IMR-90 (cell line): Measurements from ENCODE around the gene SLC22A25. TPM values are rescaled to one million over a fixed set of nuclear protein-coding genes. Genes with fewer than 3 reads are reported as not detected.

ENCODE experiments used
- ATAC-seq: fragments of 200-7000 bp; cut with Tn5 transposase; 2 replicates; pipeline ENCODE4 v1.9.1; 2020; ENCODE audit warnings: low read depth, mild to moderate bottlenecking, moderate library complexity
- BruUV-seq: library from RNA; stranded (reverse); fragments of 400-500 nt; replicated peaks from 2 replicates; lab custom pipeline; 2021; lab: Mats Ljungman, UMichigan
- CTCF ChIA-PET: fragments of 300-600 bp; formaldehyde crosslinking; extraction: SDS; loops from one replicate; lab custom pipeline; 2021; ENCODE audit warnings: antibody characterized with exemption; lab: Yijun Ruan, JAX
- POLR2A ChIA-PET: fragments of 300-600 bp; sonication (Branson Sonifier 250); formaldehyde crosslinking; loops from one replicate; lab custom pipeline; 2022; ENCODE audit warnings: antibody characterized with exemption; ENCODE audit not compliant: unreplicated experiment; lab: Charles Lee
- DNase-seq: peaks from one replicate; pipeline ENCODE4 v3.0.0; 2013
- H2AFZ ChIP-seq: replicated peaks from 2 replicates; pipeline ENCODE3; 2013; ENCODE audit warnings: low read length, mild to moderate bottlenecking; ENCODE audit not compliant: poor library complexity
- H2AK5ac ChIP-seq: 2 replicates; pipeline ENCODE4 v1.6.1; 2013; ENCODE audit warnings: low read depth, low read length, inconsistent platforms
- H2AK9ac ChIP-seq: replicated peaks from 2 replicates; pipeline ENCODE3; 2013; ENCODE audit warnings: mild to moderate bottlenecking, low read depth, low read length, moderate library complexity; ENCODE audit not compliant: poor library complexity
- H2BK120ac ChIP-seq: 2 replicates; pipeline ENCODE4 v1.6.1; 2013; ENCODE audit warnings: low read depth, low read length, inconsistent platforms
- H2BK15ac ChIP-seq: 3 replicates; pipeline ENCODE4 v1.6.1; 2013; ENCODE audit warnings: low read depth, low read length, inconsistent platforms
- H2BK20ac ChIP-seq: 2 replicates; pipeline ENCODE4 v1.6.1; 2013; ENCODE audit warnings: low read depth, mild to moderate bottlenecking, inconsistent platforms, low read length, moderate library complexity
- H2BK5ac ChIP-seq: 2 replicates; pipeline ENCODE4 v1.6.1; 2013; ENCODE audit warnings: mild to moderate bottlenecking, low read depth, low read length, inconsistent platforms; ENCODE audit not compliant: poor library complexity, severe bottlenecking
- H3K14ac ChIP-seq: replicated peaks from 2 replicates; pipeline ENCODE4 v1.6.1; 2013; ENCODE audit warnings: low read depth, low read length, inconsistent platforms
- H3K18ac ChIP-seq: 2 replicates; pipeline ENCODE4 v1.6.1; 2013; ENCODE audit warnings: low read depth, low read length, control low read depth
- H3K23ac ChIP-seq: 2 replicates; pipeline ENCODE4 v1.6.1; 2013; ENCODE audit warnings: low read depth, low read length, inconsistent platforms
- H3K27ac ChIP-seq: 2 replicates; pipeline ENCODE4 v1.5.1; 2013; ENCODE audit warnings: mild to moderate bottlenecking, control low read depth, low read length; ENCODE audit not compliant: insufficient read depth
- H3K27me3 ChIP-seq: 2 replicates; pipeline ENCODE4 v1.6.1; 2013; ENCODE audit warnings: low read length; ENCODE audit not compliant: control insufficient read depth, insufficient read depth
- H3K36me3 ChIP-seq: 2 replicates; pipeline ENCODE4 v1.6.1; 2013; ENCODE audit warnings: low read length, mixed read lengths; ENCODE audit not compliant: control insufficient read depth, insufficient read depth
- H3K4ac ChIP-seq: 2 replicates; pipeline ENCODE4 v1.6.1; 2013; ENCODE audit warnings: low read depth, low read length, inconsistent platforms
- H3K4me1 ChIP-seq: 2 replicates; pipeline ENCODE4 v1.6.1; 2013; ENCODE audit warnings: low read length, mixed read lengths; ENCODE audit not compliant: control insufficient read depth, insufficient read depth
- H3K4me2 ChIP-seq: 2 replicates; pipeline ENCODE4 v1.6.1; 2013; ENCODE audit warnings: low read depth, mild to moderate bottlenecking, control low read depth, low read length, moderate library complexity
- H3K4me3 ChIP-seq: 2 replicates; pipeline ENCODE4 v1.5.1; 2013; ENCODE audit warnings: low read depth, mild to moderate bottlenecking, control low read depth, low read length, moderate library complexity; ENCODE audit not compliant: insufficient read depth
- H3K56ac ChIP-seq: 2 replicates; pipeline ENCODE4 v1.6.1; 2013; ENCODE audit warnings: low read length, inconsistent platforms; ENCODE audit not compliant: insufficient read depth; ENCODE audit errors: extremely low read depth
- H3K79me1 ChIP-seq, 2 experiments: 2 replicates each; pipeline ENCODE4 v1.6.1; 2013; ENCODE audit warnings: low read length in 2 of 2, inconsistent platforms in 1 of 2, low read depth in 1 of 2
- H3K9ac ChIP-seq: 2 replicates; pipeline ENCODE4 v1.6.1; 2013; ENCODE audit warnings: low read depth, low read length, control low read depth
- H3K9me1 ChIP-seq: 2 replicates; pipeline ENCODE4 v1.6.1; 2013; ENCODE audit warnings: low read length, inconsistent platforms; ENCODE audit not compliant: insufficient read depth
- H3K9me3 ChIP-seq: 2 replicates; pipeline ENCODE4 v1.6.1; 2013; ENCODE audit warnings: low read length; ENCODE audit not compliant: control insufficient read depth, insufficient read depth
- H4K20me1 ChIP-seq: 2 replicates; pipeline ENCODE4 v1.6.1; 2013; ENCODE audit warnings: low read length, inconsistent platforms; ENCODE audit not compliant: insufficient read depth
- H4K5ac ChIP-seq: 2 replicates; pipeline ENCODE4 v1.6.1; 2013; ENCODE audit warnings: mild to moderate bottlenecking, low read depth, low read length, control low read depth
- H4K8ac ChIP-seq, 2 experiments: 2 replicates each; pipeline ENCODE4 v1.6.1; 2013; ENCODE audit warnings: low read depth in 2 of 2, low read length in 2 of 2, control low read depth in 1 of 2, inconsistent platforms in 1 of 2
- H4K91ac ChIP-seq: 2 replicates; pipeline ENCODE4 v1.6.1; 2013; ENCODE audit warnings: low read depth, low read length, inconsistent platforms; ENCODE audit not compliant: insufficient read depth
- BHLHE40 ChIP-seq: fragments of 150-350 bp; IDR thresholded peaks from 2 replicates; pipeline ENCODE4 v1.6.1; 2016; ENCODE audit warnings: mild to moderate bottlenecking, low read depth, low read length
- CEBPB ChIP-seq: IDR thresholded peaks from 2 replicates; pipeline ENCODE4 v1.6.1; 2012; ENCODE audit warnings: low read depth, low read length, improper control_type of control experiment
- CHD1 ChIP-seq: IDR thresholded peaks from 2 replicates; pipeline ENCODE4 v1.6.1; 2012; ENCODE audit warnings: low read depth, low read length, improper control_type of control experiment
- CTCF ChIP-seq: conservative IDR thresholded peaks from 2 replicates; pipeline ENCODE4 v1.5.1; 2012; ENCODE audit warnings: mild to moderate bottlenecking, low read depth, low read length, improper control_type of control experiment
- ELK1 ChIP-seq: fragments of 150-350 bp; IDR thresholded peaks from 2 replicates; pipeline ENCODE4 v1.6.1; 2016; ENCODE audit warnings: low read depth, mild to moderate bottlenecking, low read length, moderate library complexity, borderline replicate concordance
- FOS ChIP-seq: fragments of 150-350 bp; IDR thresholded peaks from 2 replicates; pipeline ENCODE4 v1.6.1; 2016; ENCODE audit warnings: low read depth, low read length
- MAFK ChIP-seq: IDR thresholded peaks from 2 replicates; pipeline ENCODE4 v1.6.1; 2012; ENCODE audit warnings: low read depth, low read length, improper control_type of control experiment
- MAZ ChIP-seq: IDR thresholded peaks from 2 replicates; pipeline ENCODE4 v1.6.1; 2012; ENCODE audit warnings: low read depth, mild to moderate bottlenecking, low read length, improper control_type of control experiment, moderate library complexity, borderline replicate concordance
- MXI1 ChIP-seq: IDR thresholded peaks from 2 replicates; pipeline ENCODE4 v1.6.1; 2012; ENCODE audit warnings: low read depth, mild to moderate bottlenecking, low read length, moderate library complexity, borderline replicate concordance
- NFE2L2 ChIP-seq: fragments of 150-350 bp; IDR thresholded peaks from 2 replicates; pipeline ENCODE4 v1.6.1; 2016; ENCODE audit warnings: low read depth, mild to moderate bottlenecking, low read length
- POLR2A ChIP-seq: IDR thresholded peaks from 2 replicates; pipeline ENCODE4 v1.6.1; 2012; ENCODE audit warnings: mild to moderate bottlenecking, low read depth, low read length
- RAD21 ChIP-seq: IDR thresholded peaks from 2 replicates; pipeline ENCODE4 v1.6.1; 2012; ENCODE audit warnings: low read length, improper control_type of control experiment
- RCOR1 ChIP-seq: IDR thresholded peaks from 2 replicates; pipeline ENCODE4 v1.6.1; 2012; ENCODE audit warnings: mild to moderate bottlenecking, low read length, improper control_type of control experiment; ENCODE audit not compliant: insufficient replicate concordance
- RFX5 ChIP-seq: IDR thresholded peaks from 2 replicates; pipeline ENCODE4 v1.8.0; 2012; ENCODE audit warnings: low read depth, mild to moderate bottlenecking, low read length, moderate library complexity
- SMC3 ChIP-seq: fragments of 150-350 bp; IDR thresholded peaks from 2 replicates; pipeline ENCODE4 v1.6.1; 2016; ENCODE audit warnings: low read depth, mild to moderate bottlenecking, antibody characterized with exemption, low read length, moderate library complexity
- USF2 ChIP-seq: fragments of 150-350 bp; IDR thresholded peaks from 2 replicates; pipeline ENCODE4 v1.6.1; 2017; ENCODE audit warnings: mild to moderate bottlenecking, antibody characterized with exemption, low read length, low read depth
- WGBS, 2 experiments: methylation state at CpG; one replicate each; pipeline versions ENCODE4 v1.1.5 to v1.1.7; 2013; ENCODE audit warnings: missing lambda C conversion rate in 2 of 2; ENCODE audit not compliant: insufficient read length in 1 of 2; ENCODE audit errors: extremely low coverage in 2 of 2; 5-methylcytosine and 5-hydroxymethylcytosine counted together
- dilution Hi-C: fragments of 300-500 bp; cut with HindIII; formaldehyde crosslinking; loops from one replicate; pipeline ENCODE4 v1.14.3; 2018; ENCODE audit warnings: low sequenced_read_pairs; ENCODE audit not compliant: unreplicated experiment
- in situ Hi-C: fragments of 300-500 bp; cut with MboI; formaldehyde crosslinking; loops from 3 replicates; pipeline ENCODE4 v1.14.3; 2019; ENCODE audit warnings: low sequenced_read_pairs, inconsistent platforms, mixed read lengths
- intact Hi-C: fragments of 100-400 bp; cut with micrococcal nuclease; formaldehyde crosslinking; loops from 2 replicates; pipeline ENCODE4 v1.10.0; 2022
- polyA plus RNA-seq, 3 experiments: library from polyadenylated mRNA; depleted of rRNA; stranded (reverse); fragments of >200 nt; gene quantifications; 2 replicates each; pipeline ENCODE4 v1.2.3, GENCODE V29; 2012; ENCODE audit warnings: low replicate concordance in 1 of 3
- total RNA-seq: library from RNA; depleted of rRNA; stranded (reverse); fragments of >200 nt; gene quantifications from 2 replicates; pipeline ENCODE4 v1.2.3, GENCODE V29; 2012

The SLC22A25 gene
- total and polyA plus RNA-seq, 2 of the 4 experiments (the other 2 are of a cell fraction): not detected

- ATAC-seq (no peak), DNase-seq (no peak)
- BruUV-seq: no TSS peak
- no peak overlapping the region for H2BK5ac ChIP-seq
- no peaks in the 10 kb centered on the region for H3K4me1 ChIP-seq
- no peak overlapping the region for H3K14ac ChIP-seq
- H2BK20ac ChIP-seq: no peak overlapping the region
- H3K36me3 ChIP-seq: no peaks in the 10 kb centered on the region
- no peak overlapping the region for H3K23ac ChIP-seq
- H4K5ac ChIP-seq: no peak overlapping the region
- H4K8ac ChIP-seq: no peak overlapping the region
- no peak overlapping the region for H3K4ac ChIP-seq
- no peak overlapping the region for H2BK15ac ChIP-seq
- no peak for TF ChIP-seq SMC3
- TF ChIP-seq CTCF: no peak
- no peak for TF ChIP-seq MAZ
- TF ChIP-seq RCOR1: no peak
- no peak for TF ChIP-seq FOS
- TF ChIP-seq MAFK: no peak
- no peak for TF ChIP-seq USF2
- no peak for TF ChIP-seq POLR2A
- TF ChIP-seq BHLHE40: no peak
- TF ChIP-seq MXI1: no peak
- no peak for TF ChIP-seq RFX5
- TF ChIP-seq CHD1: no peak
- TF ChIP-seq ELK1: no peak
- TF ChIP-seq CEBPB: no peak
- no peak for TF ChIP-seq RAD21
- TF ChIP-seq NFE2L2: no peak
- no peak overlapping the region for H3K4me2 ChIP-seq
- CTCF ChIA-PET: no interaction called here
- H3K56ac ChIP-seq: no peak overlapping the region
- H3K18ac ChIP-seq: no peak overlapping the region
- no peak overlapping the region for H2AK5ac ChIP-seq
- H3K27ac ChIP-seq: no peak overlapping the region
- H3K27me3 ChIP-seq: no peaks in the 10 kb centered on the region
- no peaks in the 10 kb centered on the region for H4K20me1 ChIP-seq
- in situ Hi-C loops (no loop called here), dilution Hi-C loops (no loop called here), intact Hi-C loops (no loop called here)
- no peak overlapping the region for H2AFZ ChIP-seq
- H4K91ac ChIP-seq: no peak overlapping the region
- H3K4me3 ChIP-seq: no peak overlapping the region
- H2AK9ac ChIP-seq: no peak overlapping the region
- no peaks in the 10 kb centered on the region for H3K9me1 ChIP-seq
- no peak overlapping the region for H2BK120ac ChIP-seq
- WGBS, 2 experiments: no CpG with 5 or more reads among the region's 4 CpGs
- no peaks in the 10 kb centered on the region for H3K79me1 ChIP-seq
- POLR2A ChIA-PET: no interaction called here
- H3K9ac ChIP-seq: no peak overlapping the region
- no peaks in the 10 kb centered on the region for H3K9me3 ChIP-seq
Observed at GRCh38 chr11:63290285-63290684, 46.9 kb upstream of the SLC22A25 start.
